Immature natural killer cell (primary cell): Measurements from ENCODE around the gene LIN52. TPM values are rescaled to one million over a fixed set of nuclear protein-coding genes. Genes with fewer than 3 reads are reported as not detected.

Experiments used
- DNase-seq, 3 donors: peaks; one replicate each; pipeline ENCODE4 v3.0.0; 2022; ENCODE audit warnings: mixed read lengths in 1 of 3
- H3K27ac Mint-ChIP-seq, 6 donors: one replicate each; pipeline ENCODE4 v1.8.0; 2020; ENCODE audit warnings: mixed read lengths in 6 of 6, mild to moderate bottlenecking in 5 of 6, inconsistent platforms in 4 of 6, moderate library complexity in 3 of 6
- H3K27me3 Mint-ChIP-seq, 3 donors: one replicate each; pipeline ENCODE4 v1.8.0; 2020 to 2021; ENCODE audit warnings: low read depth in 3 of 3, mild to moderate bottlenecking in 3 of 3, mixed read lengths in 3 of 3, moderate library complexity in 3 of 3, inconsistent platforms in 1 of 3
- H3K36me3 Mint-ChIP-seq, 3 donors: one replicate each; pipeline ENCODE4 v1.8.0; 2020; ENCODE audit warnings: mixed read lengths in 3 of 3, inconsistent platforms in 2 of 3, mild to moderate bottlenecking in 2 of 3
- H3K4me1 Mint-ChIP-seq, 2 donors: one replicate each; pipeline ENCODE4 v1.8.0; 2020; ENCODE audit warnings: inconsistent platforms in 2 of 2, mild to moderate bottlenecking in 2 of 2, mixed read lengths in 2 of 2, moderate library complexity in 1 of 2
- H3K4me3 Mint-ChIP-seq, 5 donors: one replicate each; pipeline ENCODE4 v1.8.0; 2020; ENCODE audit warnings: mild to moderate bottlenecking in 5 of 5, mixed read lengths in 5 of 5, inconsistent platforms in 3 of 5, moderate library complexity in 3 of 5
- H3K9me3 Mint-ChIP-seq, 6 donors: one replicate each; pipeline ENCODE4 v1.8.0; 2020; ENCODE audit warnings: mild to moderate bottlenecking in 6 of 6, mixed read lengths in 6 of 6, inconsistent platforms in 4 of 6, moderate library complexity in 3 of 6
- polyA plus RNA-seq, 3 donors: library from polyadenylated mRNA; unstranded; fragments of 300-500 nt; fragmentation: Illumina TruSeq; gene quantifications; one replicate each; pipeline ENCODE4 v1.2.3, GENCODE V29; 2021

The LIN52 gene
- polyA plus RNA-seq, 3 donors from 2014 or later = 14.0 to 19.8 (median 16.3) TPM

GRCh38 chr14:74169906-74170305, 85.2 kb downstream of the LIN52 start:
- Mint-ChIP-seq H3K27me3 (no peaks in the 10 kb centered on the region), H3K9me3 (no peaks in the 10 kb centered on the region), H3K4me1 (no peaks in the 10 kb centered on the region), H3K36me3 (peaks cover 5 to 24% (median 7%) of the 10 kb centered on the region in 3 donors), H3K4me3 (no peak overlapping the region), H3K27ac (no peak overlapping the region)
- DNase-seq = no peak

GRCh38 chr14:74176400-74176793, 91.6 kb downstream of the LIN52 start:
- H3K4me3 Mint-ChIP-seq = no peak overlapping the region
- H3K27ac Mint-ChIP-seq = no peak overlapping the region
- H3K27me3 Mint-ChIP-seq = no peaks in the 10 kb centered on the region
- H3K36me3 Mint-ChIP-seq = peaks cover 4 to 7% (median 5%) of the 10 kb centered on the region in 3 donors
- H3K9me3 Mint-ChIP-seq = no peaks in the 10 kb centered on the region
- no peak for DNase-seq
- no peaks in the 10 kb centered on the region for H3K4me1 Mint-ChIP-seq

DNA sequence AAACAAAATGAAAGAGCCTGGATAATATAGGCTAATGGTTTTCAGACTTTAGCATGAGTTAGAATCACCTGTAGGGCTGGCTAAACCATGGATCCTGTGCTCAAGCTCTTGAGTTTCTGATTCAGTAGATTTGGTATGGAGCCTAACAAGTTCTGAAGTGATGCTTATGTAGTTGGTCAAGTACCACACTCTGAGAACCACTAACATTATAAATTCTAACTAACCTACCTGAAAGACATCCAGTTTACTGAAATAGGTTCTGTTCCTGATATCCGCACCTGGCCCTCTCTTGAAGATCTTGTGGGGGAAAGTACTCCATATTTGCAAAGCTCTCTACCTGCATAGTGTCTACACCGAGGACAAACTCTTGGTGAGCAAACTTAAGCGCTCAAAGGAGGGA, 95.1 kb downstream of the LIN52 start:
- no peak overlapping the region for H3K4me3 Mint-ChIP-seq
- H3K27me3 Mint-ChIP-seq = no peaks in the 10 kb centered on the region
- H3K4me1 Mint-ChIP-seq = no peaks in the 10 kb centered on the region
- peaks cover 6 to 15% (median 7%) of the 10 kb centered on the region in 3 donors for H3K36me3 Mint-ChIP-seq
- no peaks in the 10 kb centered on the region for H3K9me3 Mint-ChIP-seq
- no peak overlapping the region for H3K27ac Mint-ChIP-seq
- DNase-seq = no peak

DNA sequence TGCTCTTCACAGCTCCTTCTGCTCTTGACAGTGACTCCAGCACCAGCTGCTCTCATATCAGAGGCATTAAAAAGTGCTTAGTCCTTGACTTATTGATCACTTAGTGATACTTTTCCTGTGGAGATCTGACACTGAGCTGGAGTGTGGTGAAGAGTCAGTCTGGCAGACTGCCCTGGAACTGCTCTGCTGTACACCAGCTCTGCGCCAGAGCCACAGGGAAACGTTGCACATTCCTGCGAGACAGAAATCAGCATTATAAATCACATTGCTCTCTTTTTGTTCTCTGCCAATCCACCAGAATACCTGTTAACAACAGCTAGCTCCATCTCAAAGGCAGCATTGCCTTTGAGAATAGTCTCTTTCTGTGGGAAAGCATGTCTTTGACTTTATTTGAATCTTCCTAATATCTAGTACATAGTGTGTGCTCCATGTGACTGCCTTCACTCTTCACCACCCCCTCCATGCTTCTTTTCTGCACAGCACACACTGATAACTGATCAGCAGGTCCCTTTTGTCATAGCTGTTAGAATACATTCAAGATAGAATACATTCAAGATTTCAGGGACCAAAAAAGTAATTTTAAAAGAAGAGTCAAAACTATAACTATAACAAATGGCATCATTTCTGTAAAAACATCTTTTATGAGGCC, 106.3 kb downstream of the LIN52 start:
- no peak overlapping the region for H3K27ac Mint-ChIP-seq

DNA sequence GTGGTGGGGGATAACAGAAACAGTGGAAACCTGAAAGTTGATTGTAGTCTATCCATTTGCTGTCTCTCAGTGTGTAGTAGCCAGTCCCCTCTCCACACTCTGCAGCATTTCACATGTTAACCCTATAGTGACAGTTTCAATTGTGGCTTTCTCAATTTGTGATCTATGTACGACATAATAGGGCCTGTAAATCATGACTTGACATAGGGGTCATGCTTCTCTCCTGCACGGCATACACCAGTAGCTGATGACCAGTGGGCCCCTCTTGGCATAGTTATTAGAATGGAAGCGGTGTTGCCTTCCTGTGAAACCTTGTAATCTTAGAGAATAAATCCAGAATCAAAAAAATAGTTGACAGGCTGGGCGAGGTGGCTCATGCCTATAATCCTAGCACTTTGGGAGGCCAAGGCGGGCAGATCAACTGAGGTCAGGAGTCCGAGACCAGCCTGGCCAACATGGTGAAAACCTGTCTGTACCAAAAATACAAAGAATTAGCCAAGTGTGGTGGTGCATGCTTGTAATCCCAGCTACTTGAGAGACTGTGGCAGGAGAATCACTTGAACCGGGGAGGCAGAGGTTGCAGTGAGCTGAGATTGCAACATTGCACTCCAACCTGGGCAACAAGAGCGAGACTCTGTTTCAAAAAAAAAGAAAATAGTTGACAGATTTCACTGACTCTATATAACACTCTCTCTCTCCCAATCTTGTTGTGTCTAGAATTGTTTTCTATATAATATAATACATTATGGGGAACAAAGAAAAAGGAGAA, 109.9 kb downstream of the LIN52 start:
- no peaks in the 10 kb centered on the region for H3K27me3 Mint-ChIP-seq
- DNase-seq = no peak
- no peaks in the 10 kb centered on the region for H3K4me1 Mint-ChIP-seq
- H3K36me3 Mint-ChIP-seq = peaks cover 8 to 18% (median 16%) of the 10 kb centered on the region in 3 donors
- H3K4me3 Mint-ChIP-seq = no peak overlapping the region
- H3K9me3 Mint-ChIP-seq = no peaks in the 10 kb centered on the region
- no peak overlapping the region for H3K27ac Mint-ChIP-seq

More for the DNA sequence above, 106.3 kb downstream of the LIN52 start:
- Mint-ChIP-seq H3K4me1 (no peaks in the 10 kb centered on the region), H3K4me3 (no peak overlapping the region), H3K36me3 (peaks cover 8 to 11% (median 8%) of the 10 kb centered on the region in 3 donors), H3K9me3 (no peaks in the 10 kb centered on the region), H3K27me3 (no peaks in the 10 kb centered on the region)
- DNase-seq = no peak

- Mint-ChIP-seq H3K4me1 (no peaks in the 10 kb centered on the region), H3K36me3 (peaks cover 8 to 25% (median 14%) of the 10 kb centered on the region in 3 donors), H3K9me3 (no peaks in the 10 kb centered on the region), H3K27ac (no peak overlapping the region), H3K27me3 (no peaks in the 10 kb centered on the region), H3K4me3 (no peak overlapping the region)
- DNase-seq = no peak
Observed at GRCh38 chr14:74195623-74196022, 110.9 kb downstream of the LIN52 start.

DNA sequence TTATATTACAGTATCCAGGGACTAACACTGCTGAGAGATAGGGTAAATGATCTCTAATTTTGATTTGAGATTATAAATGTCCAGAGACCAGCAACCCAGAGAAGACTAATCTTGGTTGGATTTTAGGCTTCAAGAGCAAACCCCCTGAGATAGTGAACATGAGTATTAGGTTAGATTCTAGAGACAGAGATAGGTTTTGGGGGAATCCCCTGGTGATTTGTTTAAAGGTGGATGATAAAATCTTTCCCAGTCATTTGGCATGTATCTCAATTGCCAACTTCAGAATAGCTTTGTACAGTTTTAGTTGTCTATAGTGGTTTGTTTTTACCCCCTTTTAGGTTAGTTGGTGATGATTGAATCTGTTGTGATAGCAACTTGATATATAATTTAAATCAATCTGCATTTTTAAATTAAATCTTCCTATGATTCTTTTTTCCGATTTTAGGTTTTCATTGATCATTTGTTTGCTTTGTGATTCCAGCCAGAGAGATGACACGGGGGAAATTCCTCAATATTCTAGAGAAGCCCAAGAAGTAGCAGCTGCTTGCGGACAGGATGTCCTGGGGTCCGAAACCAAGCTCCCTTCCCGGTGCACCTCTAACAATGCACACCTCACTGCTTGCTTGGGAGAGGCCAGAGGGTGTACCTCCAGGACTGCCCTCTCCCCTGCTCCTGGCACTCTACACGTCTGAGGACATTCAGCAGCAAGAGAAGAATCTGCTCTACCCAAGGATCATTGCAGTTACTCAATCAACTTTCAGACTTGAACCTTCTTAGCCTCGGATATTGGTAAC, 113.9 kb downstream of the LIN52 start:
- Mint-ChIP-seq H3K4me3 (no peak overlapping the region), H3K9me3 (no peaks in the 10 kb centered on the region), H3K27ac (no peak overlapping the region), H3K4me1 (no peaks in the 10 kb centered on the region), H3K27me3 (peaks cover 0 to 3% (median 0%) of the 10 kb centered on the region in 3 donors), H3K36me3 (peaks cover 6 to 28% (median 6%) of the 10 kb centered on the region in 3 donors)
- DNase-seq = no peak

DNA sequence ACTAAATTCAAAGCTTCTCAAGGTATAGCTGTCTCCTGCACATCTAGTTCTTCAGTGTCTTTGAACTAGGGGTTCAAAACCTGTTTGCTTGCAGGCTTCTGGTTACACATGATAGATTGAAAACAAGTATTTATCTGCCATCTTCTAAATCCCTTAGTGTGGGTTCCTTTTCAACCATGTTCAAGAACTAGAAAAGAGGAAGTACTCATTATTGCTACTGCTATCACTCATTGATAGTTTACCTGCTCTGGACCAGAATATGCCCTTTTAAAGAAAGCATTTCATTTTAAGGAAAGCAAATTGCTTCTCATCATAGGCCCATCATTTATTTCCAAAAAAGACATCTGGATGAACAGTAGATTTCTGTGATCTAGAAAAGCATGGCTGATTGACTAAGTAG, 117.4 kb downstream of the LIN52 start:
- peaks cover 6 to 36% (median 6%) of the 10 kb centered on the region in 3 donors for H3K36me3 Mint-ChIP-seq
- no peak overlapping the region for H3K27ac Mint-ChIP-seq
- no peaks in the 10 kb centered on the region for H3K4me1 Mint-ChIP-seq
- peaks cover 0 to 3% (median 0%) of the 10 kb centered on the region in 3 donors for H3K27me3 Mint-ChIP-seq
- no peak for DNase-seq
- H3K9me3 Mint-ChIP-seq = no peaks in the 10 kb centered on the region
- H3K4me3 Mint-ChIP-seq = no peak overlapping the region

DNA sequence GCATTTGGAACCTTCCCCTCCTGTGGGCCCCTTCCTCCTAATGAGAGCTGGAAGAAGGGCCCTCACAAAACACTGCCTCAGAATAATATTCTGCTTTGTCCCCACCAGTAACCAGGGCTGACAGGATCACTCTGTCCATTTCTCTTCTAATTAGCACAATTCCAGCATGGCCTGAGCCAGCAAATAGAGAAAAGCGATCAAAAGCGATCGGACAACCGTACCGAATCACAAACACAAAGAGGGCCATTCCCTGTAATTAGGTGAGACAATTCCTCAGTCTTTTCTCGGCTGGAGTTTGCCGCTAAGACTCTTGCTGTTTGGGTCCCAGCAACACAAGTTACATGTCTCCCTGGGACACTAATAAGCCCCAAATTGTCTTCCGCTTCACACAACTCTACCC, 118.9 kb downstream of the LIN52 start:
- DNase-seq = no peak
- Mint-ChIP-seq H3K4me3 (no peak overlapping the region), H3K4me1 (no peaks in the 10 kb centered on the region), H3K27me3 (peaks cover 0 to 6% (median 3%) of the 10 kb centered on the region in 3 donors), H3K36me3 (peaks cover 6 to 36% (median 6%) of the 10 kb centered on the region in 3 donors), H3K27ac (no peak overlapping the region), H3K9me3 (no peaks in the 10 kb centered on the region)

GRCh38 chr14:74204491-74204890, 119.7 kb downstream of the LIN52 start:
- no peak overlapping the region for H3K4me3 Mint-ChIP-seq
- peaks cover 0 to 28% (median 6%) of the 10 kb centered on the region in 3 donors for H3K36me3 Mint-ChIP-seq
- H3K4me1 Mint-ChIP-seq = no peaks in the 10 kb centered on the region
- no peaks in the 10 kb centered on the region for H3K9me3 Mint-ChIP-seq
- H3K27ac Mint-ChIP-seq = no peak overlapping the region
- peaks cover 0 to 6% (median 3%) of the 10 kb centered on the region in 3 donors for H3K27me3 Mint-ChIP-seq
- DNase-seq = no peak

DNA sequence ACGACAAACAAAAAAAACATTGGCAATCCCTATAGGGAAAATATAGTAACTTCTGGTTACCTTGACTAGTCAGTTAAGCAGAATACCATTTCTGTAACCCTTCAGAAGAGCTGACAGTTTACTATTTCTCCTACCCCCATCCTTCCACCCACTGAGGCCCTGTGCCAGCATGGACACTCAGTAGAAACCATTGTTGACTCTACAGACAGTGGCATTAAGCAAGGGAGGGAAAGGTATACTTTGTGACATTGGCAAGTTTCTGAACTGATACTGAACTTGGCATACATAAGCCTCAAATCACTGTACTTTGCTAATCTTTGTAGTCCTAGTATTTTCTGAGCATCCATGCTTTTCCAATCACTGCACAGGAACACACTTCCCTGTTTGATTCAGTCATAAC, 121.1 kb downstream of the LIN52 start:
- Mint-ChIP-seq H3K36me3 (peaks cover 0 to 17% (median 6%) of the 10 kb centered on the region in 3 donors), H3K27ac (no peak overlapping the region), H3K27me3 (peaks cover 2 to 6% (median 3%) of the 10 kb centered on the region in 3 donors), H3K4me3 (no peak overlapping the region), H3K4me1 (no peaks in the 10 kb centered on the region), H3K9me3 (no peaks in the 10 kb centered on the region)
- DNase-seq = no peak

DNA sequence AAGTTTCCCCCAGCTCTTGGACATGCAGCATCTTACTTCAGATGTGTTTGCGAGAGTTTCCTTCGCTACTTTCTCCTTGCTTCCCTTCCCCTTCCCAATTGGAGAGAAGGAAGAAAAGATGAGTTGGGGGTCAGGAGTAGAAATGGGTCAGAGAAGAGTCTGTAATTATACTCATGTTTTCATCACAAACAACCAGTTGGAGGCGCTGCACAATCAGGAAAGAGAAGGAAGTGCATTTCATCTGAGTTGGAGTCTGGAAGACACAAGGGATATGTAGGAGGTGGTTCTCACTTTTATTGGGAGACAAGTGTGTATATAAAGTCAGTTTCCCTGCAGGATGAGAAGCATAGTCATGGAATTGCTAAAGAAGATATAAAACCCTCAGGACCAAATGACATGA, 123.2 kb downstream of the LIN52 start:
- DNase-seq = no peak
- no peak overlapping the region for H3K27ac Mint-ChIP-seq
- H3K36me3 Mint-ChIP-seq = peaks cover 0 to 8% (median 0%) of the 10 kb centered on the region in 3 donors
- no peak overlapping the region for H3K4me3 Mint-ChIP-seq
- H3K27me3 Mint-ChIP-seq = peaks cover 2 to 7% (median 3%) of the 10 kb centered on the region in 3 donors
- no peaks in the 10 kb centered on the region for H3K4me1 Mint-ChIP-seq
- H3K9me3 Mint-ChIP-seq = no peaks in the 10 kb centered on the region

- peaks cover 0 to 8% (median 0%) of the 10 kb centered on the region in 3 donors for H3K36me3 Mint-ChIP-seq
- H3K27ac Mint-ChIP-seq = no peak overlapping the region
Observed at GRCh38 chr14:74208642-74209041, 123.9 kb downstream of the LIN52 start.

More at GRCh38 chr14:74208642-74209041, 123.9 kb downstream of the LIN52 start:
- H3K9me3 Mint-ChIP-seq = no peaks in the 10 kb centered on the region
- H3K27me3 Mint-ChIP-seq = peaks cover 2 to 4% (median 3%) of the 10 kb centered on the region in 3 donors
- no peak overlapping the region for H3K4me3 Mint-ChIP-seq
- no peaks in the 10 kb centered on the region for H3K4me1 Mint-ChIP-seq
- no peak for DNase-seq
